Astrocyte (in vitro differentiated cells and primary cell): ENCODE data around the gene PACRG. TPM values are rescaled to one million over a fixed set of nuclear protein-coding genes. Genes with fewer than 3 reads are reported as not detected.

Experiments used
- DNase-seq: peaks from one replicate; pipeline ENCODE4 v3.0.0-alpha.2; 2010; ENCODE audit warnings: low read depth
- FAIRE-seq: peaks from 2 replicates; lab custom pipeline; 2011; peaks lifted over from hg19 to GRCh38; lab: Jason Lieb, UNC
- H2AFZ ChIP-seq: 2 replicates; pipeline ENCODE4 v1.6.0; 2012; ENCODE audit warnings: low read depth, low read length, inconsistent platforms
- H3K27ac ChIP-seq: 2 replicates; pipeline ENCODE4 v1.5.1; 2011; ENCODE audit warnings: low read depth, low read length, inconsistent platforms
- H3K27me3 ChIP-seq: 2 replicates; pipeline ENCODE4 v1.6.0; 2011; ENCODE audit warnings: low read length, inconsistent platforms; ENCODE audit not compliant: insufficient read depth
- H3K36me3 ChIP-seq: 2 replicates; pipeline ENCODE4 v1.5.1; 2011; ENCODE audit warnings: low read length, inconsistent platforms; ENCODE audit not compliant: insufficient read depth
- H3K4me1 ChIP-seq: 2 replicates; pipeline ENCODE4 v1.5.1; 2011; ENCODE audit warnings: low read length, inconsistent platforms; ENCODE audit not compliant: insufficient read depth
- H3K4me2 ChIP-seq: 2 replicates; pipeline ENCODE4 v1.6.0; 2012; ENCODE audit warnings: low read length, inconsistent platforms
- H3K4me3 ChIP-seq: 2 replicates; pipeline ENCODE4 v1.5.1; 2011; ENCODE audit warnings: low read depth, mild to moderate bottlenecking, low read length, inconsistent platforms; ENCODE audit not compliant: insufficient read depth
- H3K79me2 ChIP-seq: 2 replicates; pipeline ENCODE4 v1.6.0; 2012; ENCODE audit warnings: mild to moderate bottlenecking, low read length, inconsistent platforms; ENCODE audit not compliant: insufficient read depth
- H3K9ac ChIP-seq: 2 replicates; pipeline ENCODE4 v1.6.0; 2012; ENCODE audit warnings: mild to moderate bottlenecking, low read length, inconsistent platforms
- H3K9me3 ChIP-seq: 2 replicates; pipeline ENCODE4 v1.5.1; 2012; ENCODE audit warnings: low read depth, mild to moderate bottlenecking, low read length, inconsistent platforms; ENCODE audit not compliant: insufficient read depth
- H4K20me1 ChIP-seq: 2 replicates; pipeline ENCODE4 v1.6.0; 2012; ENCODE audit warnings: low read length, inconsistent platforms; ENCODE audit not compliant: insufficient read depth
- H3K27ac Mint-ChIP-seq: one replicate; pipeline ENCODE4 v1.8.0; 2021; ENCODE audit warnings: mild to moderate bottlenecking, mixed read lengths; ENCODE audit not compliant: unreplicated experiment
- H3K27me3 Mint-ChIP-seq: one replicate; pipeline ENCODE4 v1.8.0; 2021; ENCODE audit warnings: low read depth, mixed read lengths; ENCODE audit not compliant: unreplicated experiment
- H3K36me3 Mint-ChIP-seq: one replicate; pipeline ENCODE4 v1.8.0; 2021; ENCODE audit warnings: low read depth, mixed read lengths; ENCODE audit not compliant: unreplicated experiment
- H3K4me1 Mint-ChIP-seq: one replicate; pipeline ENCODE4 v1.8.0; 2021; ENCODE audit warnings: low read depth, mixed read lengths; ENCODE audit not compliant: unreplicated experiment
- H3K4me3 Mint-ChIP-seq: one replicate; pipeline ENCODE4 v1.8.0; 2021; ENCODE audit warnings: mild to moderate bottlenecking, moderate library complexity, mixed read lengths; ENCODE audit not compliant: unreplicated experiment
- H3K9me3 Mint-ChIP-seq: one replicate; pipeline ENCODE4 v1.8.0; 2021; ENCODE audit warnings: mild to moderate bottlenecking, mixed read lengths; ENCODE audit not compliant: unreplicated experiment
- CTCF ChIP-seq: IDR thresholded peaks from 2 replicates; pipeline ENCODE4 v1.5.1; 2011; ENCODE audit warnings: low read depth, mild to moderate bottlenecking, inconsistent platforms, low read length, moderate library complexity; ENCODE audit not compliant: insufficient read depth
- EZH2 ChIP-seq: IDR thresholded peaks from 2 replicates; pipeline ENCODE4 v1.6.1; 2012; ENCODE audit warnings: mild to moderate bottlenecking, low read length, inconsistent platforms; ENCODE audit not compliant: insufficient read depth
- total RNA-seq: library from RNA; stranded (reverse); gene quantifications from 2 replicates; pipeline ENCODE4 v1.2.1, GENCODE V29; 2021

Gene PACRG
- total RNA-seq, 1 donor from 2014 or later, result not detected

GRCh38 chr6:162697872-162698403 is 29.8 kb upstream of the PACRG start:
- FAIRE-seq (no peak), DNase-seq (no peak)
- Histone ChIP-seq H3K36me3 (no peaks in the 10 kb centered on the region), H3K79me2 (no peaks in the 10 kb centered on the region), H3K9ac (no peak overlapping the region), H3K9me3 (no peaks in the 10 kb centered on the region), H2AFZ (no peak overlapping the region), H3K4me3 (no peak overlapping the region), H3K27ac (no peak overlapping the region), H3K4me2 (no peak overlapping the region), H3K27me3 (no peaks in the 10 kb centered on the region), H4K20me1 (no peaks in the 10 kb centered on the region), H3K4me1 (no peaks in the 10 kb centered on the region)
- H3K27me3 Mint-ChIP-seq, result no peaks in the 10 kb centered on the region
- no peak for TF ChIP-seq CTCF
- no peak for TF ChIP-seq EZH2
- no peak overlapping the region for H3K4me3 Mint-ChIP-seq
- no peaks in the 10 kb centered on the region for H3K9me3 Mint-ChIP-seq
- H3K27ac Mint-ChIP-seq, result no peak overlapping the region
- H3K4me1 Mint-ChIP-seq, result no peaks in the 10 kb centered on the region
- H3K36me3 Mint-ChIP-seq, result no peaks in the 10 kb centered on the region

GRCh38 chr6:162698440-162698839 is 29.3 kb upstream of the PACRG start:
- no peak overlapping the region for H3K9ac ChIP-seq
- FAIRE-seq, result no peak
- no peaks in the 10 kb centered on the region for H3K27me3 Mint-ChIP-seq

More at GRCh38 chr6:162698440-162698839, 29.3 kb upstream of the PACRG start:
- Mint-ChIP-seq H3K27ac (no peak overlapping the region), H3K4me3 (no peak overlapping the region), H3K9me3 (no peaks in the 10 kb centered on the region), H3K4me1 (no peaks in the 10 kb centered on the region), H3K36me3 (no peaks in the 10 kb centered on the region)
- H3K27ac ChIP-seq, result no peak overlapping the region
- no peak for DNase-seq
- H3K79me2 ChIP-seq, result no peaks in the 10 kb centered on the region
- H3K4me2 ChIP-seq, result no peak overlapping the region
- no peak overlapping the region for H2AFZ ChIP-seq
- no peak overlapping the region for H3K4me3 ChIP-seq
- H3K4me1 ChIP-seq, result no peaks in the 10 kb centered on the region
- H3K27me3 ChIP-seq, result no peaks in the 10 kb centered on the region
- no peaks in the 10 kb centered on the region for H3K9me3 ChIP-seq
- H3K36me3 ChIP-seq, result no peaks in the 10 kb centered on the region
- no peaks in the 10 kb centered on the region for H4K20me1 ChIP-seq
- no peak for TF ChIP-seq CTCF
- no peak for TF ChIP-seq EZH2
